GM13977 (cell line): ENCODE measurements around the gene JAKMIP1.

Experiments used
- DNase-seq: peaks from one replicate; pipeline ENCODE4 v3.0.0; 2012; ENCODE audit warnings: low spot score
- in situ Hi-C: fragments of 300-500 bp; cut with MboI; formaldehyde crosslinking; loops from one replicate; pipeline ENCODE4 v1.12.0; 2022; ENCODE audit warnings: low sequenced_read_pairs, low pct_unique_long_range_greater_than_20kb, mixed read lengths, inconsistent platforms; ENCODE audit not compliant: unreplicated experiment
- TF ChIP-seq, protein P1 (sequence below): IDR thresholded peaks from 2 replicates; pipeline ENCODE4 v1.5.1; 2012; ENCODE audit warnings: mild to moderate bottlenecking, control low read depth; ENCODE audit not compliant: insufficient read depth; ENCODE audit errors: extremely low read depth, missing control alignments

The JAKMIP1 gene

DNA sequence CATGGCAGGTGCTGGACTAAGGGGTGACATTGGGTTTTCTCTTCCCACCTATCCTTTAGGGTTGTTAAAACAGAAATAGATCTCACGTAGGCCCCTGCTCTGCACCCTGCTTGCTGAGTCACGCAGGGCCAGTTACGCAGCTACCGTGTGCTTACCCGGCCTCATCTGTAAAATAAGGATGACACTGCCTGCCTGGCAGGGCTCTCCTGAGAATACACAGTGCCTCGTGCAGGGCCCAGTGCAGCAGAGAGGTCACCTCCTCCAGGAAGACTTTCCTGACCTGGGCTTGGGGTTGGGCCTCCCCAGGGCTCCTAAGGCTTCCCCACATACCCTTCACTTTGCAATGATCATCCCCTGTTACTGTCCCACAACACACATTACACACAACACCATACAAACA lies 33.6 kb upstream of the JAKMIP1 start:
- TF ChIP-seq, protein P1, sequence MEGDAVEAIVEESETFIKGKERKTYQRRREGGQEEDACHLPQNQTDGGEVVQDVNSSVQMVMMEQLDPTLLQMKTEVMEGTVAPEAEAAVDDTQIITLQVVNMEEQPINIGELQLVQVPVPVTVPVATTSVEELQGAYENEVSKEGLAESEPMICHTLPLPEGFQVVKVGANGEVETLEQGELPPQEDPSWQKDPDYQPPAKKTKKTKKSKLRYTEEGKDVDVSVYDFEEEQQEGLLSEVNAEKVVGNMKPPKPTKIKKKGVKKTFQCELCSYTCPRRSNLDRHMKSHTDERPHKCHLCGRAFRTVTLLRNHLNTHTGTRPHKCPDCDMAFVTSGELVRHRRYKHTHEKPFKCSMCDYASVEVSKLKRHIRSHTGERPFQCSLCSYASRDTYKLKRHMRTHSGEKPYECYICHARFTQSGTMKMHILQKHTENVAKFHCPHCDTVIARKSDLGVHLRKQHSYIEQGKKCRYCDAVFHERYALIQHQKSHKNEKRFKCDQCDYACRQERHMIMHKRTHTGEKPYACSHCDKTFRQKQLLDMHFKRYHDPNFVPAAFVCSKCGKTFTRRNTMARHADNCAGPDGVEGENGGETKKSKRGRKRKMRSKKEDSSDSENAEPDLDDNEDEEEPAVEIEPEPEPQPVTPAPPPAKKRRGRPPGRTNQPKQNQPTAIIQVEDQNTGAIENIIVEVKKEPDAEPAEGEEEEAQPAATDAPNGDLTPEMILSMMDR, result no peak
- DNase-seq, result no peak
- in situ Hi-C loops, result no loop called here

DNA sequence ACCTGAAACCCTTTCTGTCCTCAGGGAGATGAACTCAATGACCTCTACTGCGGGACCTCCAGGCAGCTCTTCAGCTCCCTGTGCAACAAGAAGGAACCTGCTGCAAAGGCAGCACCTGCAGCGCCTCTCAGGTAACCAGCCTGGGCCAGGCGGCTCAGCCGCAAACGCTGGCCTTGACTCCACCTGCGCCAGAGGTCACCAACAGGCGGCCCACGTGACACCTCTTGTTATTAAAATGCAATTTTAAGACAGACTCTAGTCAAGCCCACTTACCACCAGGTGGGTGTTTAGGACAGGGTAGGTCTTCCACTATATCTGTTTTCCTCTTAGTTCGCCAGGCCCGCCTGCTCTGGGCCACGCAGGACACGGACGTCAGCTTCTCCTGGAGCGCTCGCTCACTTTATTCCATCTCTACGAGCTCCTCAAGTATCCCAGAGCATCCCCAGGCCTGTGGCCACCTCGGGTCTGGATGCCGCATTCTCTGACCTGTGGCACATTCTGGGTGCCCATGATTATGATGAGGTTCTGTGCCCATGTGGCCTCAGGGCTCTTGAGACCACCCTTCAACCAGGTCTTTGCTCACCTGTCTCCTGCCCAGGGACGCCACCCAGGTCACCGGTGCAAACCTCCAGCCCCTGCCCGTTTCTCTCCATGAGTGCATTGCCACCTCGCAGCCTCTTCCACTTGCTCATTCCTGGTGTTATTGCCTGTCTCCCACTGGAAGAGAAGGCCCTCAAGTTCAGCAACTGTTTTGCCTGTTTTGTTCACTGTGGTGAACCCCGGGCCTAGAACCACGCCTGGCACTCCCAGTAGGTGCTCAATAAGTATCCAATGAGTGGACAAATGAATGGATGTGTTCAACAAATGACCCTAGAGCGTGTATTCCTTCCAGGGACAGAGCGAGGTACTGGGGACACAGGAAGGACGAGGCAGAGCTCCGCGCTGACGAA lies 32.8 kb upstream of the JAKMIP1 start:
- DNase-seq, result no peak
- TF ChIP-seq, protein P1, result no peak
- in situ Hi-C loops, result no loop called here

DNA sequence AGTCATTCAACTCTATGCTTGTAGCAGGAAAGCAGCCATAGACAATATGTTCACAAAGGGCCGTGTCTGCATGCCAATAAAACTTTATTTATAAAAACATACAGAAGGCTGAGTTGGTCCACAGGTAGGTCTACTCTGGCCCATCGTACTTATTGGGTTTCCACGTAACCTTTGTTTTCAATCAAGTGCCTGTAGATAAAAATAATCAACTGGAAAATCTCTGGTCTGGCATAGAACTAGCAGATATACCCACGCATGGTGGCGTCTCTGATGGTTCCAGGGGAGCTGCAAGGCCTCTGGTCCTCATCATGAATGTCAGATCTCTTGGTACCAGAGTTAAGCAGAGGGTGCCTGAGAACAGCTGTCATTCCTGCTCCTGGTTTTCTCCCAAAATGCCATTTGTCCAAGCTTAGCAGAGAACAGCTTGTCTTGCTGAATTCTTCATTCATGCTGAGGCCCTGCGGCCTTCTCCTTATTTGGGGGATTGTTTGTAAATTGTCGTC lies 31.4 kb upstream of the JAKMIP1 start:
- DNase-seq, result no peak
- TF ChIP-seq, protein P1, result no peak
- in situ Hi-C loops, result no loop called here

DNA sequence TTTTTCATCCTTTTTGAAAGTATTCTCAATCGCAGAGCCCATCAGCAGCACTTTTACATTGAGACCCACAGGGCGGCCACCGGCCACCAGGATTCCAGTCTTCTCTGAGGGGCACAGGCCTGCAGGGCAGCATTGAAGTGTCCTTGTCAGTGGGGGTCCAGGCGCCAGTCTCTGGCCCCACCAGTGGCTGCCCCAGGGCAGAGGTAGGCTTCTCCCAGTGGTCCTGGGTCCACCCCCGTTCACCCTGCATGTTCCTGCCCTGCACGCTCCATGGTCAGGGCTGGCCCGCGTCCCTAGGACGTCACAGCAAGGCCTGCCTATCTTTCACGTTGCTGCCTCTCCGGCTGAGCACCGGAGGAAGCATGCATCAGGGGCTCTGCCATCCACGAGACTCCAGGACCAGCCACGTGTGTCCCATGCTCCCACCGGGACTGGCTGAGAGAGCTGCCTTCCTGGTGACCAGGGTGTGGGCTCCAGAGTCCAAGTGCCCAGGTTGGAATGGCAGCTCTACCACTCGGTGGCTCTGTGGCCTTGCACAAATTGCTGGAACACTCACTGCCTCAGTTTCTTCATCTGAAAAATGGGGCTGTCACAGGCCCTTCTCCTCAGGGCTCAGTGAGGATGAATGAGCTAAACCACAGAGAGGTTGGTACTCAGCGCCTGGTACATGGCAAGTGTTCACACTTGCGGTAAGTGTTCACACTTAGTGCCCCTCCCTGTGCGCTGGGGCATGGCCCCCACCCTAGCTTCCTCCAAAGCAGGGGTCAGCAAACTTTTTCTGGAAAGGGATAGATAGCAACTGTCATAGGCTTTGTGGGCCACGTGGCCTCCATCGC lies 30.7 kb upstream of the JAKMIP1 start:
- no peak for DNase-seq
- in situ Hi-C loops, result no loop called here
- TF ChIP-seq, protein P1, result no peak

DNA sequence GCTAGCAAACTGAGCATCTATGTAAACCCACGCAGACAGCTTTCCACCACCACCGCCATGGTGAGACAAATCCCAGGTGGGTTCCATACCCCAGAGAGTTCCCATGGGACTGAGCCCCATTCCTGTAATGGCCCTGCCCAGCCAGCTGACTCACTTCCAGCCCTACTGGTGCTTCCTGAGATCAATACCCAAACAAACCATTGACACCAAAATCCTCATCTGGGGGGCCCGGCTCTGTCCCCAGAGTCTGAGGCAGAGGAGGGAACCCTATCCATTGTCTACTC lies 30.1 kb upstream of the JAKMIP1 start:
- DNase-seq, result no peak
- in situ Hi-C loops, result no loop called here
- TF ChIP-seq, protein P1, result no peak

DNA sequence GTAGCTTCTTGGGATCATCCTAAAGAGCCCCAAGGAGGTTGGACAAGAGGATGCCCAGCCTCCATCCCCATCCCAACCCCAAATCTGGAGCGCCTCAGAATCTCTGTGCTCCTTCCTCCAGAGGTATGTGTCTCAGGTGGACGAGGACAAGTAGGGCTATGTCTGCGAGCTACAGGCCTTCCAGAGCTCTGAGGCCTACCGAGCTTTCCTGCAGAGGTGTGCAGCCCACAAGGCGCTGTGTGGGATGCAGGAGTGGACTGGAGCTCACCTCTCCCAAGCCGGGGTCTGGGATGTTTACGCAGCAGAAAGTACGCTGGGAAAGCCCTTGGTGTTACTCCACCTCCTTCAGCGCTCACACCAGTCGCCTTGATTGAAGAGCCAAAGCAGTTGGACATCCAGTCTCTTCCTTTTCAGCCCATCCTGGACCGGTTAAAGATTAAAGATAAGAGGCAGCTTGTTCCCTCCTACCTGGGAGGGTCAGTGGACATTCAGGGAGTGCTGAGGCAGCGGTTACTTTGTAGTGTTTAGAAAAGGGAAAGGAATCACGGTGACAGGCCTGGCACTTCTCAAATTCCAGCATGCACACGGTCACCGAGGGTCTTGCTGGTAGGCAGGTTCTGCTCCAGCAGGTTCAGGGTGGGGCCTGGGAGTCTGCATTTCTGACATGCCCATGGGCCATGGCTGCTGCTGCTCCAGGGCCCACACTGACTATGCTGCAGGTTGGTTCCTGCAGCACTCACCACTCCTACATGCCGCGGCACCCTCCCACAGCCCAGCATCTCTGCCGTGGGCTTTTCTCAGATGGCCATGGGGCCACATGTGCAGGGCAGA lies 29.5 kb upstream of the JAKMIP1 start:
- TF ChIP-seq, protein P1, result no peak
- no peak for DNase-seq
- in situ Hi-C loops, result no loop called here
